ENCODE data around the gene SUGT1.

- TF ChIP-seq CTCF (IDR thresholded peaks at IDR 0.05) (no peak), POLR2A (IDR thresholded peaks at IDR 0.05) (no peak)
These were observed 11.6 kb downstream of the SUGT1 start for GRCh38 chr13:52664272-52664671.
